ENCODE results near the gene NEMP1.
"Not testable (repeated sequence)": the region's sequence is repeated elsewhere in the genome, so short reads cannot be mapped to it uniquely, and the experiment has no call there.

NEMP1 gene

GRCh38 chr12:57085999-57086492, 7.5 kb upstream of the NEMP1 start:
- H3K27ac ChIP-seq (replicated peaks), result no peak overlapping the region
- H3K4me3 ChIP-seq (replicated peaks; ENCODE audit: insufficient read depth, low read length), result no peak overlapping the region
- no peak for DNase-seq (ENCODE audit: low read depth in 1 of 2, low spot score in 1 of 2)
- H3K27me3 ChIP-seq (ENCODE audit: insufficient read depth, poor library complexity, severe bottlenecking), result no peaks in the 10 kb centered on the region
- TF ChIP-seq GABPA (IDR thresholded peaks at IDR 0.05; ENCODE audit: low read depth) (no peak), SPI1 (IDR thresholded peaks at IDR 0.05; ENCODE audit: borderline replicate concordance, low read depth) (no peak), POLR2AphosphoS5 (IDR thresholded peaks at IDR 0.05; ENCODE audit: low read depth) (no peak)
- TF ChIP-seq, protein P1, sequence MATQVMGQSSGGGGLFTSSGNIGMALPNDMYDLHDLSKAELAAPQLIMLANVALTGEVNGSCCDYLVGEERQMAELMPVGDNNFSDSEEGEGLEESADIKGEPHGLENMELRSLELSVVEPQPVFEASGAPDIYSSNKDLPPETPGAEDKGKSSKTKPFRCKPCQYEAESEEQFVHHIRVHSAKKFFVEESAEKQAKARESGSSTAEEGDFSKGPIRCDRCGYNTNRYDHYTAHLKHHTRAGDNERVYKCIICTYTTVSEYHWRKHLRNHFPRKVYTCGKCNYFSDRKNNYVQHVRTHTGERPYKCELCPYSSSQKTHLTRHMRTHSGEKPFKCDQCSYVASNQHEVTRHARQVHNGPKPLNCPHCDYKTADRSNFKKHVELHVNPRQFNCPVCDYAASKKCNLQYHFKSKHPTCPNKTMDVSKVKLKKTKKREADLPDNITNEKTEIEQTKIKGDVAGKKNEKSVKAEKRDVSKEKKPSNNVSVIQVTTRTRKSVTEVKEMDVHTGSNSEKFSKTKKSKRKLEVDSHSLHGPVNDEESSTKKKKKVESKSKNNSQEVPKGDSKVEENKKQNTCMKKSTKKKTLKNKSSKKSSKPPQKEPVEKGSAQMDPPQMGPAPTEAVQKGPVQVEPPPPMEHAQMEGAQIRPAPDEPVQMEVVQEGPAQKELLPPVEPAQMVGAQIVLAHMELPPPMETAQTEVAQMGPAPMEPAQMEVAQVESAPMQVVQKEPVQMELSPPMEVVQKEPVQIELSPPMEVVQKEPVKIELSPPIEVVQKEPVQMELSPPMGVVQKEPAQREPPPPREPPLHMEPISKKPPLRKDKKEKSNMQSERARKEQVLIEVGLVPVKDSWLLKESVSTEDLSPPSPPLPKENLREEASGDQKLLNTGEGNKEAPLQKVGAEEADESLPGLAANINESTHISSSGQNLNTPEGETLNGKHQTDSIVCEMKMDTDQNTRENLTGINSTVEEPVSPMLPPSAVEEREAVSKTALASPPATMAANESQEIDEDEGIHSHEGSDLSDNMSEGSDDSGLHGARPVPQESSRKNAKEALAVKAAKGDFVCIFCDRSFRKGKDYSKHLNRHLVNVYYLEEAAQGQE (IDR thresholded peaks at IDR 0.05; ENCODE audit: insufficient replicate concordance, low read depth), result no peak
- TF ChIP-seq, protein P2, sequence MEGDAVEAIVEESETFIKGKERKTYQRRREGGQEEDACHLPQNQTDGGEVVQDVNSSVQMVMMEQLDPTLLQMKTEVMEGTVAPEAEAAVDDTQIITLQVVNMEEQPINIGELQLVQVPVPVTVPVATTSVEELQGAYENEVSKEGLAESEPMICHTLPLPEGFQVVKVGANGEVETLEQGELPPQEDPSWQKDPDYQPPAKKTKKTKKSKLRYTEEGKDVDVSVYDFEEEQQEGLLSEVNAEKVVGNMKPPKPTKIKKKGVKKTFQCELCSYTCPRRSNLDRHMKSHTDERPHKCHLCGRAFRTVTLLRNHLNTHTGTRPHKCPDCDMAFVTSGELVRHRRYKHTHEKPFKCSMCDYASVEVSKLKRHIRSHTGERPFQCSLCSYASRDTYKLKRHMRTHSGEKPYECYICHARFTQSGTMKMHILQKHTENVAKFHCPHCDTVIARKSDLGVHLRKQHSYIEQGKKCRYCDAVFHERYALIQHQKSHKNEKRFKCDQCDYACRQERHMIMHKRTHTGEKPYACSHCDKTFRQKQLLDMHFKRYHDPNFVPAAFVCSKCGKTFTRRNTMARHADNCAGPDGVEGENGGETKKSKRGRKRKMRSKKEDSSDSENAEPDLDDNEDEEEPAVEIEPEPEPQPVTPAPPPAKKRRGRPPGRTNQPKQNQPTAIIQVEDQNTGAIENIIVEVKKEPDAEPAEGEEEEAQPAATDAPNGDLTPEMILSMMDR (IDR thresholded peaks at IDR 0.05; ENCODE audit: insufficient read depth, low read length), result no peak

DNA sequence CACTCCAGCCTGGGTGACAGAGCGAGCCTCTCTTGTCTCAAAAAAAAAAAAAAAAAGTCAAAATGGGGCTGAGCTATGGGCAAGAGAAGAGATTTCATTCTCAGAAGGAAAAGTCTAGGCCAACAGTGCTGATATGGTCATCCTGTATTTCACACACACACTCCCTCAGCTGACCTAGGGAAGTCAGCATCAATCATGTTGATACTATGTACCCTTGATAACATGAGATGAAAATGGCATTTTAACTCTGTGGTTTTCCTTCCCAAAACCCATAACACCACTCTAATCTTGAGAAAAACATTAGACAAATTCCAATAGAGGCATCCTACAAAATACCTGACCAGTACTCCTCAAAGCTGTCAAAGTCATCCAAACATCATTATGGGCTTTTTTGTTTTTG, 2.3 kb upstream of the NEMP1 start:
- DNase-seq (ENCODE audit: low read depth in 1 of 2, low spot score in 1 of 2), result no peak

GRCh38 chr12:57079821-57080220, 1.2 kb upstream of the NEMP1 start:
- no peaks in the 10 kb centered on the region for H3K27me3 ChIP-seq (ENCODE audit: insufficient read depth, poor library complexity, severe bottlenecking)
- H3K27ac ChIP-seq (replicated peaks), result peak overlapping the region; percentile 67
- no peak overlapping the region for H3K4me3 ChIP-seq (replicated peaks; ENCODE audit: insufficient read depth, low read length)
- TF ChIP-seq, protein P1 (IDR thresholded peaks at IDR 0.05; ENCODE audit: insufficient replicate concordance, low read depth), result no peak
- TF ChIP-seq SPI1 (IDR thresholded peaks at IDR 0.05; ENCODE audit: borderline replicate concordance, low read depth) (no peak), GABPA (IDR thresholded peaks at IDR 0.05; ENCODE audit: low read depth) (no peak), POLR2AphosphoS5 (IDR thresholded peaks at IDR 0.05; ENCODE audit: low read depth) (no peak)
- TF ChIP-seq, protein P2 (IDR thresholded peaks at IDR 0.05; ENCODE audit: insufficient read depth, low read length), result no peak
- DNase-seq (ENCODE audit: low read depth in 1 of 2, low spot score in 1 of 2), result no peak

More for the DNA sequence above, 2.3 kb upstream of the NEMP1 start:
- Histone ChIP-seq H3K27ac (replicated peaks) (no peak overlapping the region), H3K4me3 (replicated peaks; ENCODE audit: insufficient read depth, low read length) (no peak overlapping the region), H3K27me3 (ENCODE audit: insufficient read depth, poor library complexity, severe bottlenecking) (no peaks in the 10 kb centered on the region)
- no peak for TF ChIP-seq GABPA (IDR thresholded peaks at IDR 0.05; ENCODE audit: low read depth)
- no peak for TF ChIP-seq SPI1 (IDR thresholded peaks at IDR 0.05; ENCODE audit: borderline replicate concordance, low read depth)
- TF ChIP-seq, protein P2 (IDR thresholded peaks at IDR 0.05; ENCODE audit: insufficient read depth, low read length), result no peak
- TF ChIP-seq, protein P1 (IDR thresholded peaks at IDR 0.05; ENCODE audit: insufficient replicate concordance, low read depth), result no peak
- TF ChIP-seq POLR2AphosphoS5 (IDR thresholded peaks at IDR 0.05; ENCODE audit: low read depth), result no peak

GRCh38 chr12:57073566-57074450, 4.8 kb downstream of the NEMP1 start:
- not testable (repeated sequence) for H3K27ac ChIP-seq (replicated peaks); H3K4me3 ChIP-seq (replicated peaks; ENCODE audit: insufficient read depth, low read length)

More at GRCh38 chr12:57073566-57074450, 4.8 kb downstream of the NEMP1 start:
- DNase-seq (ENCODE audit: low read depth in 1 of 2, low spot score in 1 of 2); H3K27me3 ChIP-seq (ENCODE audit: insufficient read depth, poor library complexity, severe bottlenecking): not testable (repeated sequence)

All from HL-60 (cell line).